Neuron (in vitro differentiated cells): ENCODE measurements around the gene F8.
"Not testable (repeated sequence)": the region's sequence is repeated elsewhere in the genome, so short reads cannot be mapped to it uniquely, and the experiment has no call there.

Experiments used
- H2AFZ ChIP-seq: one replicate; pipeline ENCODE4 v1.6.1; 2013; ENCODE audit warnings: low read depth, mild to moderate bottlenecking, inconsistent platforms, low read length, moderate library complexity
- H3K27me3 ChIP-seq: one replicate; pipeline ENCODE4 v1.6.1; 2013; ENCODE audit warnings: low read length; ENCODE audit not compliant: insufficient read depth
- H3K36me3 ChIP-seq: one replicate; pipeline ENCODE4 v1.6.1; 2013; ENCODE audit warnings: low read length; ENCODE audit not compliant: insufficient read depth
- H3K4me1 ChIP-seq: one replicate; pipeline ENCODE4 v1.6.1; 2013; ENCODE audit warnings: low read length; ENCODE audit not compliant: insufficient read depth
- H3K4me3 ChIP-seq: 2 replicates; pipeline ENCODE4 v1.5.1; 2013; ENCODE audit warnings: mild to moderate bottlenecking, low read length, moderate library complexity
- H3K9me3 ChIP-seq: one replicate; pipeline ENCODE4 v1.6.1; 2013; ENCODE audit warnings: low read length

F8 gene

GRCh38 chrX:154990496-154990895 is 32.0 kb downstream of the F8 start:
- Histone ChIP-seq H3K27me3 (no peaks in the 10 kb centered on the region), H3K36me3 (no peaks in the 10 kb centered on the region), H3K4me1 (no peaks in the 10 kb centered on the region), H2AFZ (no peak overlapping the region), H3K4me3 (no peak overlapping the region), H3K9me3 (no peaks in the 10 kb centered on the region)

- H3K27me3 ChIP-seq, result no peaks in the 10 kb centered on the region
- H2AFZ ChIP-seq, result no peak overlapping the region
- no peak overlapping the region for H3K4me3 ChIP-seq
- no peaks in the 10 kb centered on the region for H3K36me3 ChIP-seq
- H3K4me1 ChIP-seq, result no peaks in the 10 kb centered on the region
- no peaks in the 10 kb centered on the region for H3K9me3 ChIP-seq
Measured at GRCh38 chrX:154988719-154989118, 33.8 kb downstream of the F8 start.

- no peaks in the 10 kb centered on the region for H3K27me3 ChIP-seq
- H3K4me3 ChIP-seq, result no peak overlapping the region
- no peaks in the 10 kb centered on the region for H3K9me3 ChIP-seq
- H2AFZ ChIP-seq, result no peak overlapping the region
- no peaks in the 10 kb centered on the region for H3K4me1 ChIP-seq
- H3K36me3 ChIP-seq, result no peaks in the 10 kb centered on the region
Measured at GRCh38 chrX:154987940-154988339, 34.6 kb downstream of the F8 start.

- no peaks in the 10 kb centered on the region for H3K9me3 ChIP-seq
- H3K27me3 ChIP-seq, result no peaks in the 10 kb centered on the region
- no peaks in the 10 kb centered on the region for H3K36me3 ChIP-seq
- no peaks in the 10 kb centered on the region for H3K4me1 ChIP-seq
- no peak overlapping the region for H2AFZ ChIP-seq
- no peak overlapping the region for H3K4me3 ChIP-seq
Measured at GRCh38 chrX:154986826-154987575, 35.5 kb downstream of the F8 start.

GRCh38 chrX:154981116-154981411 is 41.5 kb downstream of the F8 start:
- Histone ChIP-seq H3K36me3 (no peaks in the 10 kb centered on the region), H3K4me3 (no peak overlapping the region), H3K27me3 (no peaks in the 10 kb centered on the region), H3K4me1 (no peaks in the 10 kb centered on the region), H3K9me3 (no peaks in the 10 kb centered on the region), H2AFZ (no peak overlapping the region)

GRCh38 chrX:154980330-154981115 is 42.0 kb downstream of the F8 start:
- H3K36me3 ChIP-seq, result no peaks in the 10 kb centered on the region
- H3K4me3 ChIP-seq, result no peak overlapping the region
- H3K27me3 ChIP-seq, result no peaks in the 10 kb centered on the region
- no peaks in the 10 kb centered on the region for H3K9me3 ChIP-seq
- no peaks in the 10 kb centered on the region for H3K4me1 ChIP-seq
- no peak overlapping the region for H2AFZ ChIP-seq

GRCh38 chrX:154979629-154980028 is 42.9 kb downstream of the F8 start:
- Histone ChIP-seq H3K27me3 (no peaks in the 10 kb centered on the region), H3K9me3 (no peaks in the 10 kb centered on the region), H3K4me1 (no peaks in the 10 kb centered on the region), H3K36me3 (no peaks in the 10 kb centered on the region), H3K4me3 (no peak overlapping the region), H2AFZ (no peak overlapping the region)

GRCh38 chrX:154968353-154968752 is 54.2 kb downstream of the F8 start:
- Histone ChIP-seq H3K27me3 (no peaks in the 10 kb centered on the region), H3K4me1 (no peaks in the 10 kb centered on the region), H3K36me3 (no peaks in the 10 kb centered on the region), H3K4me3 (no peak overlapping the region), H3K9me3 (no peaks in the 10 kb centered on the region), H2AFZ (no peak overlapping the region)

GRCh38 chrX:154967603-154968002 is 54.9 kb downstream of the F8 start:
- Histone ChIP-seq H3K36me3 (no peaks in the 10 kb centered on the region), H3K4me3 (no peak overlapping the region), H3K4me1 (no peaks in the 10 kb centered on the region), H3K9me3 (no peaks in the 10 kb centered on the region), H2AFZ (no peak overlapping the region), H3K27me3 (no peaks in the 10 kb centered on the region)

- no peaks in the 10 kb centered on the region for H3K27me3 ChIP-seq
- no peaks in the 10 kb centered on the region for H3K4me1 ChIP-seq
- no peak overlapping the region for H3K4me3 ChIP-seq
- H3K36me3 ChIP-seq, result no peaks in the 10 kb centered on the region
- H3K9me3 ChIP-seq, result no peaks in the 10 kb centered on the region
- no peak overlapping the region for H2AFZ ChIP-seq
Measured at GRCh38 chrX:154961947-154962346, 60.6 kb downstream of the F8 start.

GRCh38 chrX:154955799-154956198 is 66.7 kb downstream of the F8 start:
- H3K4me1 ChIP-seq, H3K9me3 ChIP-seq, H3K4me3 ChIP-seq, H2AFZ ChIP-seq, H3K27me3 ChIP-seq, H3K36me3 ChIP-seq: not testable (repeated sequence)

GRCh38 chrX:154939265-154939664 is 83.3 kb downstream of the F8 start:
- not testable (repeated sequence) for H3K4me3 ChIP-seq, H3K36me3 ChIP-seq, H2AFZ ChIP-seq, H3K4me1 ChIP-seq, H3K9me3 ChIP-seq, H3K27me3 ChIP-seq

- H3K4me1 ChIP-seq, H3K27me3 ChIP-seq, H3K4me3 ChIP-seq, H3K36me3 ChIP-seq, H3K9me3 ChIP-seq, H2AFZ ChIP-seq: not testable (repeated sequence)
Measured at GRCh38 chrX:154924771-154925170, 97.8 kb downstream of the F8 start.

- Histone ChIP-seq H3K9me3 (no peaks in the 10 kb centered on the region), H3K36me3 (no peaks in the 10 kb centered on the region), H2AFZ (peak overlapping the region; percentile 46), H3K4me3 (peak overlapping the region; percentile 25), H3K4me1 (no peaks in the 10 kb centered on the region), H3K27me3 (no peaks in the 10 kb centered on the region)
Measured at GRCh38 chrX:154918060-154918483, 104.5 kb downstream of the F8 start.
